Type B pancreatic cell (in vitro differentiated cells): ENCODE results near the gene SLC2A9. TPM values are rescaled to one million over a fixed set of nuclear protein-coding genes. Genes with fewer than 3 reads are reported as not detected.

Experiments used
- DNase-seq: peaks from one replicate; pipeline ENCODE4 v3.0.0; 2021; ENCODE audit warnings: mixed read lengths; ENCODE audit not compliant: unreplicated experiment; ENCODE audit errors: extremely low spot score
- H3K27ac Mint-ChIP-seq: 2 replicates; pipeline ENCODE4 v1.8.0; 2021; ENCODE audit warnings: mild to moderate bottlenecking, mixed read lengths
- H3K27me3 Mint-ChIP-seq: 2 replicates; pipeline ENCODE4 v1.8.0; 2021; ENCODE audit warnings: mixed read lengths
- H3K36me3 Mint-ChIP-seq: 2 replicates; pipeline ENCODE4 v1.8.0; 2021; ENCODE audit warnings: mixed read lengths
- H3K4me1 Mint-ChIP-seq: one replicate; pipeline ENCODE4 v1.8.0; 2021; ENCODE audit warnings: mixed read lengths; ENCODE audit not compliant: unreplicated experiment
- H3K4me3 Mint-ChIP-seq: 2 replicates; pipeline ENCODE4 v1.8.0; 2021; ENCODE audit warnings: mild to moderate bottlenecking, mixed read lengths
- H3K9me3 Mint-ChIP-seq: 2 replicates; pipeline ENCODE4 v1.8.0; 2021; ENCODE audit warnings: mixed read lengths
- CTCF ChIP-seq: fragments of 200-600 bp; sonication (generic); conservative IDR thresholded peaks from 2 replicates; pipeline ENCODE4 v1.5.0; 2021; ENCODE audit warnings: antibody characterized with exemption, mild to moderate bottlenecking
- total RNA-seq: library from RNA; stranded (reverse); gene quantifications from 2 replicates; pipeline ENCODE4 v1.2.1, GENCODE V29; 2021; ENCODE audit warnings: low replicate concordance

SLC2A9 gene
- total RNA-seq, 1 donor from 2014 or later, result 2.5 TPM

- no peaks in the 10 kb centered on the region for H3K4me1 Mint-ChIP-seq
- H3K27me3 Mint-ChIP-seq, result peaks cover 83% of the 10 kb centered on the region
- DNase-seq, result no peak
- TF ChIP-seq CTCF, result no peak
- H3K27ac Mint-ChIP-seq, result no peak overlapping the region
- H3K9me3 Mint-ChIP-seq, result no peaks in the 10 kb centered on the region
- H3K36me3 Mint-ChIP-seq, result no peaks in the 10 kb centered on the region
- H3K4me3 Mint-ChIP-seq, result no peak overlapping the region
These were observed 239.2 kb downstream of the SLC2A9 start for GRCh38 chr4:9782136-9782436.

- no peaks in the 10 kb centered on the region for H3K9me3 Mint-ChIP-seq
- no peaks in the 10 kb centered on the region for H3K4me1 Mint-ChIP-seq
- H3K27ac Mint-ChIP-seq, result no peak within 1 kb of the TSS
- TF ChIP-seq CTCF, result no peak
- peaks cover 86% of the 10 kb centered on the region for H3K27me3 Mint-ChIP-seq
- no peaks in the 10 kb centered on the region for H3K36me3 Mint-ChIP-seq
- H3K4me3 Mint-ChIP-seq, result peak within 1 kb of the TSS; percentile 78
- DNase-seq, result no peak
These were observed 239.8 kb downstream of the SLC2A9 start, which contains the start of gene DRD5 for GRCh38 chr4:9781343-9782135. DRD5 (plus strand) TSS chr4:9781634; CDS start chr4:9782030, 396 bp downstream.

Other genes with a start within 250 kb of the SLC2A9 start
- 0.58 TPM in 1 of 2 replicates, not detected in the other for gene DRD5, start 239.9 kb downstream of the SLC2A9 start, total RNA-seq
- gene WDR1, start 95.3 kb upstream of the SLC2A9 start, total RNA-seq, result 227 and 313 TPM in 2 replicates